CD4-positive, alpha-beta T cell treated with Interleukin-4 for 4 hours (primary cell): ENCODE measurements around the gene NR2C2.
A peak's percentile ranks its signal among the peaks of the same experiment; 100 is the strongest.

Experiments
- DNase-seq: peaks from one replicate; pipeline ENCODE4 v3.0.0-alpha.2; 2020

Gene NR2C2

GRCh38 chr3:15032650-15033049, 85.3 kb downstream of the NR2C2 start:
- DNase-seq: no peak

GRCh38 chr3:15033103-15033502, 85.7 kb downstream of the NR2C2 start:
- no peak for DNase-seq

- DNase-seq: no peak
Measured at GRCh38 chr3:15038306-15038705, 90.9 kb downstream of the NR2C2 start.

DNA sequence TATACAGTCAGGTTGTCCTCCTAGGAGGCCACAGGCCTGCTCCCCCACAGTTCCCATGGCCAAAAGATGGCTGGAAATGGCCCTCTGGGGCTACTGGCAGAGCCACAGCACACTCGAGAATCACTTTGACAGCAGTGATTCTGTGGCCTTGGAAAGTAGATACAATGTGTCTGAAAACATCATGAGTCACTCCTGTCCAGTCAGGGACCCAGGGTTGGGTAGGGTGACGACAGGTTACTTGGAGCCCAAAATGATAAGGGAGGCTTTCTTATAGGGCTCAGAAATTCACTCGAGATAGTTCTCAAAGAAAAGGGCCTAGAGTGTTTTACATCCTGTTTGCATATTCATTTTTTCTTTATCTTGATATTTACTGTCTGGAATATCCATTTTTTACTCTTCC, 93.5 kb downstream of the NR2C2 start:
- DNase-seq: no peak

GRCh38 chr3:15041950-15042349, 94.6 kb downstream of the NR2C2 start:
- no peak for DNase-seq

- no peak for DNase-seq
Measured at GRCh38 chr3:15042936-15043335, 95.6 kb downstream of the NR2C2 start.

GRCh38 chr3:15043408-15044171, 96.2 kb downstream of the NR2C2 start:
- no peak for DNase-seq

- no peak for DNase-seq
Measured at GRCh38 chr3:15044326-15044725, 96.9 kb downstream of the NR2C2 start.

GRCh38 chr3:15045667-15046066, 98.3 kb downstream of the NR2C2 start:
- DNase-seq: no peak

DNA sequence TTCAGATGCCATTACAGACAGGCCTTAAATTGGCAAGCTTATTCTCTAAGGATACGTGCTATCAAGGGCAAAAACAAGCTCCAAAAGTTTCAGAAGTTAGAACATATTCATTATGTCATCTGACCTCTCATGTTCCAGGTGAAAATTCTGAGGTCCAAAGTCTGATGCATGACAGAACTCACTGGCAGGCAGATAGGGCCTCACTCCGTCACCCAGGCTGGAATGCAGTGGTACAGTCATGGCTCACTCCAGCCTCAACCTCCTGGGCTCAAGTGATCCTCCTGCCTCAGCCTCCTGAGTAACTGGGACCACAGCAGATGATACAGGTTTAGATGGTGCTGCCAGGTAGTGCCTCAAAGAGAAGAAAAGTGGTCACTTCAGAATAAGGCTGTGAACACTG, 102.2 kb downstream of the NR2C2 start:
- DNase-seq: no peak

GRCh38 chr3:15050405-15051092, 103.2 kb downstream of the NR2C2 start:
- no peak for DNase-seq

- DNase-seq: peak; percentile 25
Measured at GRCh38 chr3:15051531-15051930, 104.1 kb downstream of the NR2C2 start.

DNA sequence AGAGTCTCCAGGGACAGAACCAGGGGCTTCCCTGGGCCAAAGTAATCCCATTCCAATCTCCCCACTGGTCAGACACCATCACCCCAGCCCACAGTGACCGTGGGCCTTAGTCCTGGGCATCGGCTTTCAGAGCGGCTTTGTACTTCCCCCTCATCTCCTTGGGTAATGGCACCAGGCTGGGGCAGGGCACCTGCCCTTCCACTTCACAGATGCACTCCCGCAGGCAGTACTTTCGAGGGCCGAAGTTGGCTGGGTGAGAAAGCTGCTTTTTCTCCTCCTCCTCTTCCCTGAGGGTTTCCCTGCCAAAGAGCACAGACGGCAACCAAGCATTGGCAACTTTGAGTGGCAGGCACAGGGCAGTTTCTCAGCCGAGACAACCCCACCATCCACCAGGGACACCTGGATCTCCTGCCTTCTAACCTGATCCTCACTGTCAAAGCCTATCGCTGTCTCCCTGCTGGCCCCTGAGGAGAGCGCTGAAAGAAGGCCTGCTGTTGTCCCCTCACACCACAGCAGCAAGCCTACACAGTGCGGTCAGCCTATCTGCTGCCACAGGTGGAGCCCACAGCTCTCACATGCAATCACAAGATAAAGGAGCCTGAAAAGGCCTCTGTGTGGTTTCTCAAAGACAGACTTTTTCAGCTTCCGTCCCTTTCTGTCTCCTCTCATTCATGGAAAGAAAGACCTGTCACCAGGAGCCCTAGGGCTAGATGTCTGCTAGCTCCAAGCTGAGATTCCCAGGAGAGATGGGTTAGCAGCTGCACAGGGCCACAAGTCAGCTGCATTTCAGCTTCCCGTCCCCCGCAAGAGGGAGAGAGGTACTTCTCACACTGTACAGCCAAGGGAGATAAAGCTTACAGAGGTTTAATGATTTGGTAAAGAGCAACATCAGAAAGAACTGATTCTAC, 105.2 kb downstream of the NR2C2 start:
- DNase-seq: no peak

- DNase-seq: no peak
Measured at GRCh38 chr3:15053541-15053940, 106.2 kb downstream of the NR2C2 start.

GRCh38 chr3:15055019-15055557, 107.7 kb downstream of the NR2C2 start:
- DNase-seq: peak; percentile 55

DNA sequence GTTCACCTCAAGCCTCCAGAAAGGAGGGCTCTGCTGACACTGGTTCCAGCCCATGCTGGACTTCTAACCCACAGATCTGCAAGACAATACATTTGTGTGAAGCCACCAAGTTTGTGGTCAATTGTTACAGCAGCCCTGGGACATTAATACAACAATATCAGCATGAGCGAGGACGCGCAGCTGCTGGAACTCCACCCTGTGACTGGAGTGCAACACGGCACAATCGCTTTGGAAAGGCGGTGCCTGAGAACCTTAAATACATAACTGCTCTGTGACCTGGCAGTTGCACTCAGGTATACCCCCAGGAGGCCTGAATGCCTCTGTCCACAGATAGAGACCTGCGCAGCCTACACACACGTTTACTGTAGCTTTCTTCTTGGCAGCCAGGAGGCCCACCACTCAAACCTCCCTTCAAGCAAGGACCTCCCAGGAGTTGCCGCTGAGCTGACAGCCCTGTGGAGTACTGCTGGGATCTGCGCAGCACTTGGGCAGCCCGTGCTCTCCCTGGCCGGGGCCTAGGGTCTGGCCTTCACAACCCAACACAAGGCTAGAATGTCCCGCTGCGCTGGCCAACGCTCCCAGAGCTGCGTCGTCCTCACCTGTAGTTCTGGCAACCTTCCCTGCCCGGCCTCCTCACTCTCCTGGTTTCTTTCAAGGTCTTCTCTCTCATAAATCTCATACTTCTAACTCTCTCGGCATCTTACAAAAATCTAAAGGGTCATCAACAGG, 109.5 kb downstream of the NR2C2 start:
- no peak for DNase-seq

GRCh38 chr3:15060029-15060428, 112.6 kb downstream of the NR2C2 start:
- no peak for DNase-seq

GRCh38 chr3:15063238-15063637, 115.9 kb downstream of the NR2C2 start:
- no peak for DNase-seq

- DNase-seq: no peak
Measured at GRCh38 chr3:15063656-15064286, 116.4 kb downstream of the NR2C2 start.

DNA sequence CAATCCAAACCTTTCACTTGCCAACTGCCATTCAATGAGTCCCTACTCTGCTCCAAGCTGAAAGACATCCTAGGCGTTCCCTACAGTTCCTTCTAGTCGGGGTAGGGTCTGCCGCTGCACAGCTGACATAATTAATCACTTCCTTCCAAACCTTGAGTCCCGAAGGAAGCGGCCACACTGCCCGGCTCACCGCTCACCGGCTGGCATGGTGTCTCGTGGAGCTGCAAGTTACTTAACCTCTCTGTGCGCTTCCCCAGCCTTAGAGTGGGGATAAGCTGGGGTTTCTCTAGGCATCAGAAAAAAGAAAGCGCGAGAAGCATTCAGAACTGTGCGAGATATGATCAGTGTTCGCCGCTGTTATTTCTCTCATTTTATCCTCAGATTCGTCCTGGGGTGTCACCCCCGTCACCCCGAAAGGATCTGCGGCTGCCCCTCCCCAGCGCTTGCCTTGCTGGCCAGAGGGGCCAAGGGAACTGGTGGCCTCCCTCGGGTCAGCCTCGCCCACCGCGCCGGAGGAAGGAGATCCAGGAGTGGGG, 117.0 kb downstream of the NR2C2 start:
- no peak for DNase-seq

GRCh38 chr3:15064835-15065549, 117.6 kb downstream of the NR2C2 start, which contains the start of gene MRPS25:
Gene MRPS25, minus strand, starts transcription at chr3:15065315. Its CDS starts 121 bp downstream, at chr3:15065194.
- DNase-seq: peak; percentile 85
